ENCODE results near the gene PAK6. TPM values are rescaled to one million over a fixed set of nuclear protein-coding genes. Genes with fewer than 3 reads are reported as not detected.

Gene PAK6
- polyA plus RNA-seq, 1 of the 3 experiments (the other 2 are of a cell fraction) = 0.07 TPM

GRCh38 chr15:40248006-40248783, 9.3 kb downstream of the PAK6 start:
- Histone ChIP-seq H4K20me1 (ENCODE audit: insufficient read depth) (peaks cover 13% of the 10 kb centered on the region), H2AFZ (ENCODE audit: low read depth) (no peak overlapping the region), H3F3A (replicated peaks; ENCODE audit: insufficient read depth) (peaks cover 22% of the 10 kb centered on the region), H3K9ac (no peak overlapping the region), H3K27me3 (ENCODE audit: insufficient read depth) (peaks cover 23% of the 10 kb centered on the region), H3K9me3 (no peaks in the 10 kb centered on the region), H3K79me2 (ENCODE audit: insufficient read depth) (no peaks in the 10 kb centered on the region), H3K4me1 (ENCODE audit: control insufficient read depth in 1 of 2, insufficient read depth in 2 of 2, low read depth in 1 of 2, low read length in 1 of 2) (peaks cover 13 to 33% of the 10 kb centered on the region in 2 experiments), H3K36me3 (replicated peaks in 1 of 2; ENCODE audit: control insufficient read depth in 1 of 2, insufficient read depth in 2 of 2, low read length in 1 of 2) (no peaks in the 10 kb centered on the region), H3K4me2 (no peak overlapping the region), H3K9me2 (no peaks in the 10 kb centered on the region), H3K4me3 (ENCODE audit: low read depth in 2 of 2, low read length in 1 of 2) (no peak overlapping the region), H3K27ac (ENCODE audit: low read depth in 2 of 2, low read length in 1 of 2) (no peak overlapping the region; a peak in 1 of 4 replicates)
- CTCF ChIA-PET = interaction anchor here (0.6 to 34.5 kb wide), 4 partner anchors 9 to 144 kb away, joined by 3 to 720 read pairs (median 21); partner anchors contain the start of gene PAK6
- TF ChIP-seq YY1 (IDR thresholded peaks at IDR 0.05; ENCODE audit: low read depth) (no peak), CHD2 (IDR thresholded peaks at IDR 0.05; ENCODE audit: low read length, partially characterized antibody) (peak; percentile 41), GATA2 (CRISPR knock-in tag; IDR thresholded peaks at IDR 0.05) (peak; percentile 11; the same call in 1 of the 2 replicates), RAD21 (IDR thresholded peaks at IDR 0.05; ENCODE audit: low read length) (no peak), EP300 (IDR thresholded peaks at IDR 0.05; ENCODE audit: borderline replicate concordance in 1 of 2, low read depth in 1 of 2, low read length in 1 of 2) (no peak)
- POLR2A ChIA-PET = interaction anchor here (1.1 kb wide), 1 partner anchor 9 kb away, joined by 5 read pairs; the partner anchor contains the start of gene PAK6
- peak; percentile 84 for DNase-seq
- 97% methylated on average over 14 of the region's 17 CpGs for WGBS (ENCODE audit: low lambda C conversion rate)

DNA sequence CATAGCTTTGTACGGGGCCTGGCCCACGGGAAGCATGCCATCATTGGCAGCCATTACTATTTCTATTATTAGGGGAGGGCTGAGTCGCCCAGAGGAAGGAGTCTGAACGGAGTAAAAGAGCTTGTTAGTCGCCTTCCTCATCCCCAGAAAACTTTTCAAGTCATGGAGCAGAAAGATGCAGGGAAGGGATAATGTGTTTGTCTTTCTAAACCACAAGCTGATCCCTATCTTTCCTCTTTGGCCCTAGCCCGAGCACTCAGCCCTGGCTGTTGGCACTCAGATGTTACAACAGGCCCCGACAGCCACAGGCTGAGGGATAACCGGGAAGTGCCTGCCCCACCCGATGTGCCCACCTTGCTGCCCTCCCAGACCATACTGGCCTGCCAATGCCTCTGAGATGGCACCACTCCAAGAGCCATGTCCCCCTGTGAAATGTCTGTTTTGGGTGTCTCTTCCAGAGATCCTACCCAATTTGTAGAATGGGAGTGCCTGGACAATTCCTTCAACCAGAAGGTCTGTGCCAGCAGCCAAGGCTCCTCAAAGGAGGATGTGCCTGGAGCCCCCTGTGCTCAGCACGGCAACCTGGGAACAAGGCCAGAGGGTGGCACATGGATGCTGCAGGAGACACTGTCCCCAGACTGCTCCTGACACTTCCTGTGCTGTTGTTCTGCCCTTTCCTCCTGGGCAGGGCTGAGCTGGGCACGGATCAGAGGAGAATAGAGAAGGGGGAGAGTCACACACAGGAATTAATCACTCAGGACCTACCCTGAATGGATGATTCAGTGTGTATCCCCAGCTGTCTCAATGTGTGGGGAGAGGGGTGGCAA, 10.8 kb downstream of the PAK6 start:
- WGBS (ENCODE audit: low lambda C conversion rate) = 33% methylated on average over 11 of the region's 11 CpGs
- peaks cover 13% of the 10 kb centered on the region for H4K20me1 ChIP-seq (ENCODE audit: insufficient read depth)
- H3K27me3 ChIP-seq (ENCODE audit: insufficient read depth) = peaks cover 30% of the 10 kb centered on the region
- CTCF ChIA-PET = interaction anchor here (0.9 to 34.5 kb wide), 8 partner anchors 9 to 60 kb away, joined by 3 to 720 read pairs (median 3); partner anchors contain the start of gene PLCB2
- peak overlapping the region; percentile 59 for H3K4me2 ChIP-seq
- H3K27ac ChIP-seq (ENCODE audit: low read depth in 2 of 2, low read length in 1 of 2) = peak overlapping the region; percentile 17 to 77; a peak in 3 of 4 replicates
- peaks cover 13 to 35% of the 10 kb centered on the region in 2 experiments for H3K4me1 ChIP-seq (ENCODE audit: control insufficient read depth in 1 of 2, insufficient read depth in 2 of 2, low read depth in 1 of 2, low read length in 1 of 2)
- no peak overlapping the region for H3K4me3 ChIP-seq (ENCODE audit: low read depth in 2 of 2, low read length in 1 of 2)
- peaks cover 22% of the 10 kb centered on the region for H3F3A ChIP-seq (replicated peaks; ENCODE audit: insufficient read depth)
- DNase-seq = peak; percentile 70
- H3K9me3 ChIP-seq = no peaks in the 10 kb centered on the region
- no peaks in the 10 kb centered on the region for H3K79me2 ChIP-seq (ENCODE audit: insufficient read depth)
- no peaks in the 10 kb centered on the region for H3K9me2 ChIP-seq
- H3K9ac ChIP-seq = no peak overlapping the region
- POLR2A ChIA-PET = interaction anchor here (1.6 kb wide), 1 partner anchor 15 kb away, joined by 3 read pairs; no protein-coding TSS in a partner anchor
- H2AFZ ChIP-seq (ENCODE audit: low read depth) = peak overlapping the region; percentile 33; the same call in 1 of the 2 replicates
- H3K36me3 ChIP-seq (replicated peaks in 1 of 2; ENCODE audit: control insufficient read depth in 1 of 2, insufficient read depth in 2 of 2, low read length in 1 of 2) = no peaks in the 10 kb centered on the region
- TF ChIP-seq, protein P1, sequence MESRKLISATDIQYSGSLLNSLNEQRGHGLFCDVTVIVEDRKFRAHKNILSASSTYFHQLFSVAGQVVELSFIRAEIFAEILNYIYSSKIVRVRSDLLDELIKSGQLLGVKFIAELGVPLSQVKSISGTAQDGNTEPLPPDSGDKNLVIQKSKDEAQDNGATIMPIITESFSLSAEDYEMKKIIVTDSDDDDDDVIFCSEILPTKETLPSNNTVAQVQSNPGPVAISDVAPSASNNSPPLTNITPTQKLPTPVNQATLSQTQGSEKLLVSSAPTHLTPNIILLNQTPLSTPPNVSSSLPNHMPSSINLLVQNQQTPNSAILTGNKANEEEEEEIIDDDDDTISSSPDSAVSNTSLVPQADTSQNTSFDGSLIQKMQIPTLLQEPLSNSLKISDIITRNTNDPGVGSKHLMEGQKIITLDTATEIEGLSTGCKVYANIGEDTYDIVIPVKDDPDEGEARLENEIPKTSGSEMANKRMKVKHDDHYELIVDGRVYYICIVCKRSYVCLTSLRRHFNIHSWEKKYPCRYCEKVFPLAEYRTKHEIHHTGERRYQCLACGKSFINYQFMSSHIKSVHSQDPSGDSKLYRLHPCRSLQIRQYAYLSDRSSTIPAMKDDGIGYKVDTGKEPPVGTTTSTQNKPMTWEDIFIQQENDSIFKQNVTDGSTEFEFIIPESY (IDR thresholded peaks at IDR 0.05; ENCODE audit: borderline replicate concordance, low read depth) = no peak
- TF ChIP-seq USF1 (IDR thresholded peaks at IDR 0.05; ENCODE audit: borderline replicate concordance, low read depth) (no peak), SMC3 (IDR thresholded peaks at IDR 0.05; ENCODE audit: low read depth, low read length) (no peak), SIN3A (IDR thresholded peaks at IDR 0.05; ENCODE audit: borderline replicate concordance, low read depth, low read length) (peak; percentile 21; the same call in 1 of the 2 replicates), NFIC (IDR thresholded peaks at IDR 0.05; ENCODE audit: borderline replicate concordance) (peak; percentile 80), USF2 (IDR thresholded peaks at IDR 0.05; ENCODE audit: borderline replicate concordance, low read depth, low read length) (no peak), EP300 (IDR thresholded peaks at IDR 0.05; ENCODE audit: borderline replicate concordance in 1 of 2, low read depth in 1 of 2, low read length in 1 of 2) (peak in 1 of 2 experiments; percentile 26; a peak in 1 of 4 replicates), MXI1 (IDR thresholded peaks at IDR 0.05; ENCODE audit: low read depth, low read length) (peak; percentile 9; the same call in 1 of the 2 replicates), CTCF (IDR thresholded peaks at IDR 0.05) (no peak), GABPA (IDR thresholded peaks at IDR 0.05; ENCODE audit: low read depth) (no peak)
